ENCODE measurements around the gene ARRDC3. TPM values are rescaled to one million over a fixed set of nuclear protein-coding genes. Genes with fewer than 3 reads are reported as not detected.
A peak's percentile ranks its signal among the peaks of the same experiment; 100 is the strongest.

Gene ARRDC3, protein sequence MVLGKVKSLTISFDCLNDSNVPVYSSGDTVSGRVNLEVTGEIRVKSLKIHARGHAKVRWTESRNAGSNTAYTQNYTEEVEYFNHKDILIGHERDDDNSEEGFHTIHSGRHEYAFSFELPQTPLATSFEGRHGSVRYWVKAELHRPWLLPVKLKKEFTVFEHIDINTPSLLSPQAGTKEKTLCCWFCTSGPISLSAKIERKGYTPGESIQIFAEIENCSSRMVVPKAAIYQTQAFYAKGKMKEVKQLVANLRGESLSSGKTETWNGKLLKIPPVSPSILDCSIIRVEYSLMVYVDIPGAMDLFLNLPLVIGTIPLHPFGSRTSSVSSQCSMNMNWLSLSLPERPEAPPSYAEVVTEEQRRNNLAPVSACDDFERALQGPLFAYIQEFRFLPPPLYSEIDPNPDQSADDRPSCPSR
- total RNA-seq (2013; cell fraction: nucleolus; rRNA removed): 42.9 and 46.5 TPM in 2 replicates
- total RNA-seq (2014; rRNA removed) (10.1 and 10.7 TPM in 2 replicates), total RNA-seq (2014; rRNA removed; fragmentation: Illumina TruSeq; extraction: Trizol) (9.2 and 10.3 TPM in 2 replicates), total RNA-seq (2021) (7.7 and 8.0 TPM in 2 replicates), polyA plus RNA-seq (2011; rRNA removed) (9.4 and 15.5 TPM in 2 replicates), polyA plus RNA-seq (2014; fragmentation: Illumina TruSeq; extraction: Trizol) (4.3 and 6.1 TPM in 2 replicates), polyA plus RNA-seq (2014; fragmentation: Nextera tagmentation; extraction: Ambion mirVana) (1 to 10 TPM; 2.3 to 7.0 TPM), polyA plus RNA-seq (2014; rRNA removed) (3.6 and 4.0 TPM in 2 replicates), polyA plus RNA-seq (2016; fragmentation: Nextera tagmentation; extraction: Ambion mirVana) (10 to 100 TPM; 12.5 to 14.0 TPM), polyA minus RNA-seq (2011; rRNA and poly(A)+ RNA removed) (27.3 and 33.1 TPM in 2 replicates), Bru-seq, nascent RNA (percentile 99 among the genes with signal in this experiment), BruChase-seq, experiment 1, labeled RNA remaining after a 6-hour chase (percentile 63 among the genes with signal in this experiment), BruChase-seq, experiment 2, labeled RNA remaining after a 2-hour chase (percentile 80 among the genes with signal in this experiment)
- polyA plus RNA-seq (2011; ENCODE audit: low read depth): 15.3 TPM
- polyA plus RNA-seq (2011; cell fraction: cytosol; rRNA removed): 3.9 and 4.8 TPM in 2 replicates
- polyA plus RNA-seq (2011; cell fraction: nucleus; rRNA removed): 8.8 and 10.4 TPM in 2 replicates
- polyA plus RNA-seq (2012): 17.9 and 19.4 TPM in 2 replicates
- polyA minus RNA-seq (2011; cell fraction: cytosol; rRNA and poly(A)+ RNA removed): 12.4 and 13.0 TPM in 2 replicates
- 25.0 and 34.7 TPM in 2 replicates for polyA minus RNA-seq (2011; cell fraction: nucleus; rRNA and poly(A)+ RNA removed)
- long read RNA-seq, experiment 1, full-length matches to known transcripts: 1 of 3 reads
- long read RNA-seq, experiment 1, partial matches to known transcripts: 0 of 3 reads
- long read RNA-seq, experiment 1, other reads (novel, unspliced or antisense): 2 of 3 reads
- long read RNA-seq, experiment 2, full-length matches to known transcripts: 6 of 13 reads
- long read RNA-seq, experiment 2, partial matches to known transcripts: 4 of 13 reads
- long read RNA-seq, experiment 2, other reads (novel, unspliced or antisense): 3 of 13 reads

DNA sequence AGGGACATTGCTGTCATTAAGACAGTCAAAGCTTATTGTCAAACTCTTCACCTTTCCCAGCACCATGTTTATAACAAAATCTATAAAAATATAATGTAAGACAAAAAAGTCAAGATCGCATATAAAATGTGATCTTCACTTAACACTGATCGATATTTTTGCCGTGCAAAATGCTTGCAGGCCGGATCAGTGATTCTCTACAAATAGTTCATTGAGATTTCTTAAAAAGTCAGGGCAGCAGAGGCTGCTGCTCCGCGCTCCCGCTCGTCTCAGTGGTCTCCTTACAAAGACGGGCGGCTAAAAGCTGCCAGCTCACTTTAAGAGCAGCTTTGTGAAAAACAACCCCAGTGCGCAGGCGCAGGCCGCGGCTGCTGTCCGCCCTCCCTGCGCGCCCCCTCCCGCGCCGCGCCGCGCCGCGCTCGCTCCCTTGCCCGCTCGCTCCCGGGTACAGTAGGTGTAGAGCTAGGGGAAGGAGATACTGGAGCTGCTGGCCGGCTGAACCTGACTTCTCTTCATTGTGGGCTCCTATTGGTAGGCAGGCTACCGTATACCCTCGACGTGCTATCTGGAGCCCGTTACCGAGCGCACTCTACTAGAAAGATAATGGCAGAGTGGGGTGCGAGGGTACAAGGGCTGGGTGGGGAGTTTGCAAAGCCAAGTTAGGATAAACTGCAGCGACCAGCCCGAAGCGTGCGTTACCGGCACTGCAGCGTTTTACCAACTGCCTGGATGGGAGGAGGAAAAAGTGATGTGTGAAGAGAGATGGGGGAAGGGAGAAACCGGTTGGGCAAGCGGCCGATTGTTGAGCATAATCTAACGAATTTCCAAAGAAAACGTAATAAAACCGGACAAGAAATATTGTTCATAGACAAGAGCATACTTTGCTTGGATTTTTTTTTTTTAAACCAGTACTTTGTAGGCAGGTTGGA lies at the start of gene ARRDC3:
ARRDC3 (minus strand) TSS at position 291 of the 929 bp plus-strand sequence; CDS start at position 66, 225 bp downstream.
- Histone ChIP-seq H3K36me3 (ENCODE audit: control insufficient read depth in 2 of 2, insufficient read depth in 2 of 2, low read length in 1 of 2) (no peaks in the 10 kb centered on the region), H3K4me3 (peak within 1 kb of the TSS; percentile 95), H2AFZ (ENCODE audit: control insufficient read depth, low read depth, low read length) (peak within 1 kb of the TSS; percentile 98), H3K9me3 (replicated peaks; ENCODE audit: control insufficient read depth, insufficient read depth, low read length) (no peaks in the 10 kb centered on the region), H3K27me3 (replicated peaks in 1 of 2; ENCODE audit: control insufficient read depth in 2 of 2, insufficient read depth in 2 of 2, low read length in 1 of 2) (no peaks in the 10 kb centered on the region), H3K79me2 (ENCODE audit: control insufficient read depth, insufficient read depth, low read length) (peaks cover 43% of the 10 kb centered on the region), H4K20me1 (ENCODE audit: control insufficient read depth, insufficient read depth) (no peaks in the 10 kb centered on the region), H3K9ac (ENCODE audit: control insufficient read depth, insufficient read depth, low read length) (peak within 1 kb of the TSS; percentile 100), H3K4me2 (ENCODE audit: control insufficient read depth, insufficient read depth) (peak within 1 kb of the TSS; percentile 89), H3K4me1 (ENCODE audit: control insufficient read depth, insufficient read depth, low read length) (peaks cover 8% of the 10 kb centered on the region; the same call in 1 of the 2 replicates), H3K27ac (ENCODE audit: control insufficient read depth, insufficient read depth) (peak within 1 kb of the TSS; percentile 100)
- RAD21 ChIA-PET (ENCODE audit: unreplicated experiment): interaction anchor here (0.7 to 6.7 kb wide), 28 partner anchors 11 to 742 kb away, joined by 3 to 109 read pairs (median 7); no protein-coding TSS in a partner anchor
- intact Hi-C loops (cut with micrococcal nuclease; ENCODE audit: unreplicated experiment): loop anchor here (2.0 to 10.0 kb wide), 4 partner anchors 220 to 908 kb away; partner anchors contain the start of genes MBLAC2 and POLR3G
- peak; percentile 88 for FAIRE-seq
- ATAC-seq: peak; percentile 69
- TSS peak; percentile 29 for BruUV-seq (replicated peaks)
- under 1% methylated on average over 41 of the region's 49 CpGs for whole genome bisulfite sequencing (ENCODE audit: insufficient coverage, insufficient replicate concordance, low lambda C conversion rate, missing lambda C conversion rate)
- DNase-seq (ENCODE audit: low read depth, low spot score): peak; percentile 82
- CTCF ChIA-PET: interaction anchor here (0.9 to 6.8 kb wide), 33 partner anchors 9 to 518 kb away, joined by 3 to 199 read pairs (median 10); no protein-coding TSS in a partner anchor
- POLR2A ChIA-PET: interaction anchor here (0.7 to 3.9 kb wide), 15 partner anchors 9 to 445 kb away, joined by 3 to 31 read pairs (median 4); no protein-coding TSS in a partner anchor
- SMC1A ChIA-PET (ENCODE audit: uncharacterized antibody, unreplicated experiment): interaction anchor here (0.6 to 10.9 kb wide), 30 partner anchors 10 to 634 kb away, joined by 3 to 132 read pairs (median 10); no protein-coding TSS in a partner anchor
- in situ Hi-C loops (cut with MboI): loop anchor here (5.0 to 10.0 kb wide), 2 partner anchors 106 to 448 kb away; no protein-coding TSS in a partner anchor
- TF ChIP-seq ZNF207 (IDR thresholded peaks at IDR 0.05; ENCODE audit: borderline replicate concordance) (peak; percentile 84), E2F4 (IDR thresholded peaks at IDR 0.05; ENCODE audit: low read depth, low read length) (0 out of 2 replicates have a peak, but pooled peaks have one; percentile 31), SRF (IDR thresholded peaks at IDR 0.05; ENCODE audit: low read depth in 2 of 2, low read length in 2 of 2) (no peak), STAT3 (IDR thresholded peaks at IDR 0.05; ENCODE audit: low read depth, low read length) (no peak), SMAD5 (IDR thresholded peaks at IDR 0.05; ENCODE audit: low read depth) (peak; percentile 89; the same call in 1 of the 2 replicates), EED (IDR thresholded peaks at IDR 0.05; ENCODE audit: low read depth) (peak; percentile 57), RCOR1 (conservative IDR thresholded peaks at IDR 0.05; ENCODE audit: low read depth, low read length) (no peak), SMAD1 (IDR thresholded peaks at IDR 0.05; ENCODE audit: low read depth, partially characterized antibody) (peak; percentile 36), CBFB (IDR thresholded peaks at IDR 0.05; ENCODE audit: low read depth) (peak; percentile 82; the same call in 1 of the 2 replicates), SMARCA5 (IDR thresholded peaks at IDR 0.05) (0 out of 2 replicates have a peak, but pooled peaks have one; percentile 77), CBX3 (IDR thresholded peaks at IDR 0.05; ENCODE audit: borderline replicate concordance, low read depth) (no peak), MEF2B (IDR thresholded peaks at IDR 0.05; ENCODE audit: partially characterized antibody, poor library complexity, severe bottlenecking) (no peak), RAD51 (IDR thresholded peaks at IDR 0.05) (no peak), RB1 (IDR thresholded peaks at IDR 0.05; ENCODE audit: borderline replicate concordance) (peak; percentile 84)
